ENCODE measurements around the gene PLXDC2.

DNA sequence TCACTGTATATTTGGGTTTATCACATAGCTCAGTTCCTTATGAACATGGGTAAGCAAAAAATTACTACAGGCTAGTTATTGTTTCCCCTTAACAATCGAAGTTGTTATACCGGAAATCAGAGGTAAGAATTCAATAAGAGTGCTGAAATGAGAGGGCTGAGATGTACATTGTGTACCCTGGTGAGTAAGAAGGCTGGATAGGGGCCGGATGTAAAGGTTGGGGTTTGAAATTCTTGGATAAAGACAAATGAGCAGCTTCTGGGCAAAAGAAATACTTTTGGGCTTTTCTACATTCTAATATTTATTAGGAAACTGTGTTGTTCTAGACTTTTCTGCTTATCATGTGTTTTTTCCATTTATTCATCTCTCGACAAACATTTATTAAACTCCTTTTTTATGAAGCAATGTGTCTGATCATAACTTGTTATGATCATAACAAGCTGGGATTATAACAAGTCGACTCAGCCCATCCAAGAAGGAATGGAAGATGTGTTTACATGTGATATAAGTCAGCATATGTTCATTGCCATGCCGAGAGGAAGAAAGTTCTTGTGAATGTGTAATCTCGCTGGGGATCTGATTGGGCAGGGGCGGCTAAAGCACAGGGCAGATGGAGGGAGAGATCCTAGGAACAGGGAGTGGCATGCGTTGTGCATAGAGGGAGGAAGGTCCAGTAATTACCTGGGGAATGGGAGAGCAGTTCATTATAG is 155.3 kb downstream of the PLXDC2 start:
- TF ChIP-seq, protein P1, sequence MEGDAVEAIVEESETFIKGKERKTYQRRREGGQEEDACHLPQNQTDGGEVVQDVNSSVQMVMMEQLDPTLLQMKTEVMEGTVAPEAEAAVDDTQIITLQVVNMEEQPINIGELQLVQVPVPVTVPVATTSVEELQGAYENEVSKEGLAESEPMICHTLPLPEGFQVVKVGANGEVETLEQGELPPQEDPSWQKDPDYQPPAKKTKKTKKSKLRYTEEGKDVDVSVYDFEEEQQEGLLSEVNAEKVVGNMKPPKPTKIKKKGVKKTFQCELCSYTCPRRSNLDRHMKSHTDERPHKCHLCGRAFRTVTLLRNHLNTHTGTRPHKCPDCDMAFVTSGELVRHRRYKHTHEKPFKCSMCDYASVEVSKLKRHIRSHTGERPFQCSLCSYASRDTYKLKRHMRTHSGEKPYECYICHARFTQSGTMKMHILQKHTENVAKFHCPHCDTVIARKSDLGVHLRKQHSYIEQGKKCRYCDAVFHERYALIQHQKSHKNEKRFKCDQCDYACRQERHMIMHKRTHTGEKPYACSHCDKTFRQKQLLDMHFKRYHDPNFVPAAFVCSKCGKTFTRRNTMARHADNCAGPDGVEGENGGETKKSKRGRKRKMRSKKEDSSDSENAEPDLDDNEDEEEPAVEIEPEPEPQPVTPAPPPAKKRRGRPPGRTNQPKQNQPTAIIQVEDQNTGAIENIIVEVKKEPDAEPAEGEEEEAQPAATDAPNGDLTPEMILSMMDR (IDR thresholded peaks at IDR 0.05; ENCODE audit: low read length), result no peak
- TF ChIP-seq EZH2 (IDR thresholded peaks at IDR 0.05; ENCODE audit: borderline replicate concordance, low read length), result no peak
